IMR-90 (cell line): Measurements from ENCODE around the gene NUDT4B. TPM values are rescaled to one million over a fixed set of nuclear protein-coding genes. Genes with fewer than 3 reads are reported as not detected.
"Not testable (repeated sequence)": the region's sequence is repeated elsewhere in the genome, so short reads cannot be mapped to it uniquely, and the experiment has no call there.

Experiments
- ATAC-seq: fragments of 200-7000 bp; cut with Tn5 transposase; 2 replicates; pipeline ENCODE4 v1.9.1; 2020; ENCODE audit warnings: low read depth, mild to moderate bottlenecking, moderate library complexity
- BruUV-seq: library from RNA; stranded (reverse); fragments of 400-500 nt; replicated peaks from 2 replicates; lab custom pipeline; 2021; lab: Mats Ljungman, UMichigan
- CTCF ChIA-PET: fragments of 300-600 bp; formaldehyde crosslinking; extraction: SDS; loops from one replicate; lab custom pipeline; 2021; ENCODE audit warnings: antibody characterized with exemption; lab: Yijun Ruan, JAX
- POLR2A ChIA-PET: fragments of 300-600 bp; sonication (Branson Sonifier 250); formaldehyde crosslinking; loops from one replicate; lab custom pipeline; 2022; ENCODE audit warnings: antibody characterized with exemption; ENCODE audit not compliant: unreplicated experiment; lab: Charles Lee
- DNase-seq: peaks from one replicate; pipeline ENCODE4 v3.0.0; 2013
- H2AFZ ChIP-seq: replicated peaks from 2 replicates; pipeline ENCODE3; 2013; ENCODE audit warnings: low read length, mild to moderate bottlenecking; ENCODE audit not compliant: poor library complexity
- H2AK5ac ChIP-seq: 2 replicates; pipeline ENCODE4 v1.6.1; 2013; ENCODE audit warnings: low read depth, low read length, inconsistent platforms
- H2AK9ac ChIP-seq: replicated peaks from 2 replicates; pipeline ENCODE3; 2013; ENCODE audit warnings: mild to moderate bottlenecking, low read depth, low read length, moderate library complexity; ENCODE audit not compliant: poor library complexity
- H2BK120ac ChIP-seq: 2 replicates; pipeline ENCODE4 v1.6.1; 2013; ENCODE audit warnings: low read depth, low read length, inconsistent platforms
- H2BK15ac ChIP-seq: 3 replicates; pipeline ENCODE4 v1.6.1; 2013; ENCODE audit warnings: low read depth, low read length, inconsistent platforms
- H2BK20ac ChIP-seq: 2 replicates; pipeline ENCODE4 v1.6.1; 2013; ENCODE audit warnings: low read depth, mild to moderate bottlenecking, inconsistent platforms, low read length, moderate library complexity
- H2BK5ac ChIP-seq: 2 replicates; pipeline ENCODE4 v1.6.1; 2013; ENCODE audit warnings: mild to moderate bottlenecking, low read depth, low read length, inconsistent platforms; ENCODE audit not compliant: poor library complexity, severe bottlenecking
- H3K14ac ChIP-seq: replicated peaks from 2 replicates; pipeline ENCODE4 v1.6.1; 2013; ENCODE audit warnings: low read depth, low read length, inconsistent platforms
- H3K18ac ChIP-seq: 2 replicates; pipeline ENCODE4 v1.6.1; 2013; ENCODE audit warnings: low read depth, low read length, control low read depth
- H3K23ac ChIP-seq: 2 replicates; pipeline ENCODE4 v1.6.1; 2013; ENCODE audit warnings: low read depth, low read length, inconsistent platforms
- H3K27ac ChIP-seq: 2 replicates; pipeline ENCODE4 v1.5.1; 2013; ENCODE audit warnings: mild to moderate bottlenecking, control low read depth, low read length; ENCODE audit not compliant: insufficient read depth
- H3K27me3 ChIP-seq: 2 replicates; pipeline ENCODE4 v1.6.1; 2013; ENCODE audit warnings: low read length; ENCODE audit not compliant: control insufficient read depth, insufficient read depth
- H3K36me3 ChIP-seq: 2 replicates; pipeline ENCODE4 v1.6.1; 2013; ENCODE audit warnings: low read length, mixed read lengths; ENCODE audit not compliant: control insufficient read depth, insufficient read depth
- H3K4ac ChIP-seq: 2 replicates; pipeline ENCODE4 v1.6.1; 2013; ENCODE audit warnings: low read depth, low read length, inconsistent platforms
- H3K4me1 ChIP-seq: 2 replicates; pipeline ENCODE4 v1.6.1; 2013; ENCODE audit warnings: low read length, mixed read lengths; ENCODE audit not compliant: control insufficient read depth, insufficient read depth
- H3K4me2 ChIP-seq: 2 replicates; pipeline ENCODE4 v1.6.1; 2013; ENCODE audit warnings: low read depth, mild to moderate bottlenecking, control low read depth, low read length, moderate library complexity
- H3K4me3 ChIP-seq: 2 replicates; pipeline ENCODE4 v1.5.1; 2013; ENCODE audit warnings: low read depth, mild to moderate bottlenecking, control low read depth, low read length, moderate library complexity; ENCODE audit not compliant: insufficient read depth
- H3K56ac ChIP-seq: 2 replicates; pipeline ENCODE4 v1.6.1; 2013; ENCODE audit warnings: low read length, inconsistent platforms; ENCODE audit not compliant: insufficient read depth; ENCODE audit errors: extremely low read depth
- H3K79me1 ChIP-seq, 2 experiments: 2 replicates each; pipeline ENCODE4 v1.6.1; 2013; ENCODE audit warnings: low read length in 2 of 2, inconsistent platforms in 1 of 2, low read depth in 1 of 2
- H3K9ac ChIP-seq: 2 replicates; pipeline ENCODE4 v1.6.1; 2013; ENCODE audit warnings: low read depth, low read length, control low read depth
- H3K9me1 ChIP-seq: 2 replicates; pipeline ENCODE4 v1.6.1; 2013; ENCODE audit warnings: low read length, inconsistent platforms; ENCODE audit not compliant: insufficient read depth
- H3K9me3 ChIP-seq: 2 replicates; pipeline ENCODE4 v1.6.1; 2013; ENCODE audit warnings: low read length; ENCODE audit not compliant: control insufficient read depth, insufficient read depth
- H4K20me1 ChIP-seq: 2 replicates; pipeline ENCODE4 v1.6.1; 2013; ENCODE audit warnings: low read length, inconsistent platforms; ENCODE audit not compliant: insufficient read depth
- H4K5ac ChIP-seq: 2 replicates; pipeline ENCODE4 v1.6.1; 2013; ENCODE audit warnings: mild to moderate bottlenecking, low read depth, low read length, control low read depth
- H4K8ac ChIP-seq, 2 experiments: 2 replicates each; pipeline ENCODE4 v1.6.1; 2013; ENCODE audit warnings: low read depth in 2 of 2, low read length in 2 of 2, control low read depth in 1 of 2, inconsistent platforms in 1 of 2
- H4K91ac ChIP-seq: 2 replicates; pipeline ENCODE4 v1.6.1; 2013; ENCODE audit warnings: low read depth, low read length, inconsistent platforms; ENCODE audit not compliant: insufficient read depth
- WGBS, 2 experiments: methylation state at CpG; one replicate each; pipeline versions ENCODE4 v1.1.5 to v1.1.7; 2013; ENCODE audit warnings: missing lambda C conversion rate in 2 of 2; ENCODE audit not compliant: insufficient read length in 1 of 2; ENCODE audit errors: extremely low coverage in 2 of 2; 5-methylcytosine and 5-hydroxymethylcytosine counted together
- dilution Hi-C: fragments of 300-500 bp; cut with HindIII; formaldehyde crosslinking; loops from one replicate; pipeline ENCODE4 v1.14.3; 2018; ENCODE audit warnings: low sequenced_read_pairs; ENCODE audit not compliant: unreplicated experiment
- in situ Hi-C: fragments of 300-500 bp; cut with MboI; formaldehyde crosslinking; loops from 3 replicates; pipeline ENCODE4 v1.14.3; 2019; ENCODE audit warnings: low sequenced_read_pairs, inconsistent platforms, mixed read lengths
- intact Hi-C: fragments of 100-400 bp; cut with micrococcal nuclease; formaldehyde crosslinking; loops from 2 replicates; pipeline ENCODE4 v1.10.0; 2022
- polyA plus RNA-seq, 3 experiments: library from polyadenylated mRNA; depleted of rRNA; stranded (reverse); fragments of >200 nt; gene quantifications; 2 replicates each; pipeline ENCODE4 v1.2.3, GENCODE V29; 2012; ENCODE audit warnings: low replicate concordance in 1 of 3
- total RNA-seq: library from RNA; depleted of rRNA; stranded (reverse); fragments of >200 nt; gene quantifications from 2 replicates; pipeline ENCODE4 v1.2.3, GENCODE V29; 2012

Gene NUDT4B
- total and polyA plus RNA-seq, 2 of the 4 experiments (the other 2 are of a cell fraction) = 10.6 to 19.9 TPM

GRCh38 chr1:148710772-148711523 is 37.6 kb upstream of the NUDT4B start:
- H3K27ac ChIP-seq, H3K4me2 ChIP-seq, H3K4me3 ChIP-seq, CTCF ChIA-PET, H3K4ac ChIP-seq, H2AK9ac ChIP-seq, H3K18ac ChIP-seq, BruUV-seq, H3K56ac ChIP-seq, intact Hi-C loops, dilution Hi-C loops, H2BK15ac ChIP-seq, H3K27me3 ChIP-seq, POLR2A ChIA-PET, H3K36me3 ChIP-seq, H3K4me1 ChIP-seq, H2AFZ ChIP-seq, H4K8ac ChIP-seq, H4K5ac ChIP-seq, H2BK20ac ChIP-seq, H3K14ac ChIP-seq, in situ Hi-C loops, H3K9me3 ChIP-seq, H3K79me1 ChIP-seq, DNase-seq, H4K91ac ChIP-seq, H2BK120ac ChIP-seq, H3K9ac ChIP-seq, H2BK5ac ChIP-seq, H3K9me1 ChIP-seq, H4K20me1 ChIP-seq, H2AK5ac ChIP-seq, H3K23ac ChIP-seq: not testable (repeated sequence)
- no CpG with 5 or more reads among the region's 8 CpGs for WGBS, 2 experiments
- peak; percentile 40; the same call in 1 of the 2 replicates for ATAC-seq

GRCh38 chr1:148712353-148712752 is 36.2 kb upstream of the NUDT4B start:
- H2BK15ac ChIP-seq, H2AFZ ChIP-seq, ATAC-seq, H3K9me1 ChIP-seq, dilution Hi-C loops, H3K18ac ChIP-seq, H3K27ac ChIP-seq, H3K79me1 ChIP-seq, H4K20me1 ChIP-seq, H3K4me3 ChIP-seq, H3K4ac ChIP-seq, H2AK5ac ChIP-seq, H2BK120ac ChIP-seq, H3K14ac ChIP-seq, H3K56ac ChIP-seq, DNase-seq, H2BK20ac ChIP-seq, H2BK5ac ChIP-seq, H3K23ac ChIP-seq, H4K91ac ChIP-seq, intact Hi-C loops, H2AK9ac ChIP-seq, H3K9me3 ChIP-seq, H3K4me1 ChIP-seq, BruUV-seq, H3K36me3 ChIP-seq, in situ Hi-C loops, H3K9ac ChIP-seq, H4K8ac ChIP-seq, POLR2A ChIA-PET, H3K4me2 ChIP-seq, H3K27me3 ChIP-seq, H4K5ac ChIP-seq, CTCF ChIA-PET: not testable (repeated sequence)
- WGBS, 2 experiments = no CpG with 5 or more reads among the region's 1 CpG
